ENCODE measurements around the gene ACBD6. TPM values are rescaled to one million over a fixed set of nuclear protein-coding genes. Genes with fewer than 3 reads are reported as not detected.
A peak's percentile ranks its signal among the peaks of the same experiment; 100 is the strongest.

ACBD6 gene
- total and polyA plus RNA-seq, 9 donors, result 31.0 to 56.0 (median 42.7) TPM

GRCh38 chr1:180254854-180255253 lies 247.5 kb downstream of the ACBD6 start:
- DNase-seq, result no peak
- H3K9me3 ChIP-seq, result no peaks in the 10 kb centered on the region
- intact Hi-C loops (cut with DNase I), result loop anchor here in 1 of 4 donors (10.0 kb wide), 1 partner anchor 220 kb away; no protein-coding TSS in a partner anchor
- no peak overlapping the region for H3K4me3 ChIP-seq
- no peak for TF ChIP-seq POLR2A (IDR thresholded peaks at IDR 0.05)
- H3K4me1 ChIP-seq (ENCODE audit: insufficient read depth), result no peaks in the 10 kb centered on the region
- no peak overlapping the region for H3K27ac ChIP-seq
- H3K27me3 ChIP-seq, result no peaks in the 10 kb centered on the region
- 89 to 93% (median 91%) methylated on average over 11 of the region's 11 CpGs for WGBS, 3 donors
- H3K36me3 ChIP-seq, result no peaks in the 10 kb centered on the region

GRCh38 chr1:180254496-180254819 lies 247.9 kb downstream of the ACBD6 start:
- TF ChIP-seq POLR2A (IDR thresholded peaks at IDR 0.05) (no peak), EP300 (IDR thresholded peaks at IDR 0.05) (no peak), CTCF (IDR thresholded peaks at IDR 0.05) (no peak)
- intact Hi-C loops (cut with DNase I), result loop anchor here in 1 of 4 donors (10.0 kb wide), 1 partner anchor 220 kb away; no protein-coding TSS in a partner anchor
- 90 to 95% (median 90%) methylated on average over 9 of the region's 9 CpGs for WGBS, 3 donors

GRCh38 chr1:180253585-180254495 lies 248.5 kb downstream of the ACBD6 start:
- H3K27me3 ChIP-seq, result no peaks in the 10 kb centered on the region
- intact Hi-C loops (cut with DNase I), result loop anchor here in 1 of 4 donors (10.0 kb wide), 1 partner anchor 221 kb away; no protein-coding TSS in a partner anchor

More at GRCh38 chr1:180254496-180254819, 247.9 kb downstream of the ACBD6 start:
- no peak for DNase-seq
- no peaks in the 10 kb centered on the region for H3K4me1 ChIP-seq (ENCODE audit: insufficient read depth)
- H3K9me3 ChIP-seq, result no peaks in the 10 kb centered on the region
- H3K36me3 ChIP-seq, result no peaks in the 10 kb centered on the region
- no peak overlapping the region for H3K4me3 ChIP-seq
- H3K27ac ChIP-seq, result no peak overlapping the region
- H3K27me3 ChIP-seq, result no peaks in the 10 kb centered on the region

GRCh38 chr1:180252638-180253536 lies 249.5 kb downstream of the ACBD6 start:
- Histone ChIP-seq H3K4me3 (no peak overlapping the region), H3K36me3 (no peaks in the 10 kb centered on the region), H3K4me1 (ENCODE audit: insufficient read depth) (no peaks in the 10 kb centered on the region), H3K27me3 (no peaks in the 10 kb centered on the region), H3K9me3 (no peaks in the 10 kb centered on the region), H3K27ac (no peak overlapping the region)
- WGBS, 3 donors, result 70 to 75% (median 73%) methylated on average over 12 of the region's 12 CpGs
- intact Hi-C loops (cut with DNase I), result loop anchor here in 1 of 4 donors (10.0 kb wide), 1 partner anchor 222 kb away; no protein-coding TSS in a partner anchor
- DNase-seq, result peak in 1 of 5 donors; percentile 53
- TF ChIP-seq POLR2A (IDR thresholded peaks at IDR 0.05) (no peak), CTCF (IDR thresholded peaks at IDR 0.05) (no peak), EP300 (IDR thresholded peaks at IDR 0.05) (no peak)

More at GRCh38 chr1:180253585-180254495, 248.5 kb downstream of the ACBD6 start:
- no peak overlapping the region for H3K4me3 ChIP-seq
- DNase-seq, result no peak
- no peaks in the 10 kb centered on the region for H3K36me3 ChIP-seq
- no peaks in the 10 kb centered on the region for H3K4me1 ChIP-seq (ENCODE audit: insufficient read depth)
- H3K27ac ChIP-seq, result no peak overlapping the region
- TF ChIP-seq POLR2A (IDR thresholded peaks at IDR 0.05) (no peak), CTCF (IDR thresholded peaks at IDR 0.05) (no peak), EP300 (IDR thresholded peaks at IDR 0.05) (no peak)
- no peaks in the 10 kb centered on the region for H3K9me3 ChIP-seq
- 67 to 73% (median 68%) methylated on average over 28 to 31 of the region's 31 CpGs for WGBS, 3 donors
